ENCODE measurements around the gene KATNB1.

DNA sequence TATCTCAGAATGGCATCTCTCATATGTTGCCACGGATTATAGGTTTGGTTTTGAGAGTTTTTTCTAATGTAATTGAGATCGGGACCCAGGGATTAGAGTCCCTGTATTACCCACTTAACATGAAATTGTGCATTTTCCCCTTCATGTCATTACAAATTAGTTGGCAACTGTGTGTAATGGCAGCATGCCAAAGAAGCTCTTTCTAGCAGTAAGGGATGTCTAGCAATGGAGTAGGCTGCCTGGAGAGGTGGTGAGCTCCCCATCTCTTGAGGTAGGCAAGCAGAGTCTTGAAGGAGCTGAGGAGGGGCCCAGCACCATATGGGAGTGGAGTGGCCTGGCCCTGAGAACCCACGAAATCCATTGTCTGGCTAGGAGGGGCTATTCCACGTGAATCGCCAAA lies 10.0 kb upstream of the KATNB1 start:
- TF ChIP-seq CTCF (IDR thresholded peaks at IDR 0.05; ENCODE audit: low read length) (no peak), EZH2 (optimal IDR thresholded peaks at IDR 0.05; ENCODE audit: low read depth, low read length) (no peak)

Measured in MM.1S (cell line).